Islet of Langerhans (tissue), 1 donor: Measurements from ENCODE around the gene CCM2.

Experiments used
- FAIRE-seq: peaks from one replicate; lab custom pipeline; 2011; peaks lifted over from hg19 to GRCh38; lab: Jason Lieb, UNC

CCM2 gene

GRCh38 chr7:45000093-45001032, at the start of gene CCM2:
TSS of gene CCM2 (plus strand) at chr7:45000201. CDS start at chr7:45000334, 133 bp downstream.
- no peak for FAIRE-seq

- no peak for FAIRE-seq
Observed at GRCh38 chr7:44953156-44953555, 46.8 kb upstream of the CCM2 start.

DNA sequence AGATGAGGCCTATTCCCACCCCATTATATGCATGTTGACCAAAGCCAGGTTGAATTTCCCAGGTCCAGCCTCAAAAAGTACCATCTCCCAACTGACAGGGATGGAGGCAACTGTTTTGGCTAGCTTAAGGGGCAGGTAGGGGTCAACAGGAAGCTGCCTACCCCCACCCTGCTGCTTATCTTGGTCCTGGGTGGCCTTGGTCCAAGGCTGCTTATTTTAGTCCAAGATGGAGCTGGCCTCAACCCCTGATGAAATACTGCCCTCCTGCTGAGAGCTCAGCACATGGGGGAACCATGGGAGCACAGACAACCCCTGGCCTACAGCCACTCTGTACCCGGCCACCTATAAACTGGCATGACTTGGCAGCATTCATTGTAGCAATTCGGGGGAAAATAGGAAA, 44.3 kb upstream of the CCM2 start:
- FAIRE-seq, result no peak

DNA sequence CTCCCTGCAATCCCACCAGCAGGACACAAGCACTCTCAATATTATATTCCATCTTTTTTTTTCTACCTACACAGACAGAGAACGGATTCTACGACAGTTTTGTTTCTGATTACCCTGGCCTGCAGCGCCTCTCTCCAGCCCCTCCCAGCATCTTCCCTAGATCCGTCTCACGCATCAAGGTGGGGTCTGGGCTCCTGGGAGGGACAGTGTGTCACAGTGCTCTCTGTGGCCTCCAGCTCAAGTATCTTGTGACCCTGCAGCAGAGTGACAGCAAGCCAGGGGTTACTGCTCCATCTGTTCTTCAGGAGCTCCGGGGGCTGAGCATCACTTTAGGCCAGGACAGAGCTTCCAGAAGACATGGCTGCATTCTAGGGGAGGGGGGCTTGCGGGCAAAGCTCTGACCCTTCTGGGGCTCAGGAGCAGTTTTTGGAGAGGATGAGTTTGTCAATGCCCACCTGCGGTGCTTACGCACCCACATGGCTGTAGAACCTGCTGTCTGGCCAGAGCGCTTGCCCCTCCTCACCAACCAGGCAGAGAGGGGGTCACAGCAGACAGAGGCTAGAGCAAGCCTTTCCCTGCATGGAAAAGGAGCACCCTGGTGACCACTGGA, 43.7 kb upstream of the CCM2 start:
- FAIRE-seq, result no peak

DNA sequence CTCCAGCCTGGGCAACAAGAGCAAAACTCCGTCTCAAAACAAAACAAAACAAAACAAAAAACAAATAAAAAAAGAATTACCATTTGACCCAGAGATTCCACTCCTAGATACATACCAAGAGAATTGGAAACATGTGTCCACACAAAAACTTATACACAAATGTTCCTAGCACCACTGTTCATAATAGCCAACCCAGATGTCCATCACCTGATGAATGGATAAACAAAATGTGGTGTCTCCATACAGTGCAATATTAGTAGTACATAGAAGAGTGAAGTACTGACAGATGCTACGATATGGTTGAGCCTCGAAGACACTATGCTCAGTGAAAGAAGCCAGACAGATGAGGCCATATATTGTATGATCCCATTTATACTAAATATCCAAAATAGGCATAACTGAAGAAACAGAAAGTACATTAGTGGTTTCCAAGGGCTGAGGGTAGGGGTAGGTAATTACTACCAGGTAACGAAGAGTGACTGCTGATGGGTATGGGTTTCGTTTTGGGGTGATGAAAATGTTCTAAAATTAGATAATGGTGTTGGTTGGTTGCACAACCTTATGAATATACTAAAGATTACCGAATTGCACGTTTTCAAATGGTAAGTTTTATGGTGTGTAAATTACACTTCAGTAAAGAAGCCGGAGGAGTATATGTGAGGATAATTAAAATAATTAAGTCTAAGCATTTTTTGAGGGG, 41.2 kb upstream of the CCM2 start:
- FAIRE-seq, result no peak

DNA sequence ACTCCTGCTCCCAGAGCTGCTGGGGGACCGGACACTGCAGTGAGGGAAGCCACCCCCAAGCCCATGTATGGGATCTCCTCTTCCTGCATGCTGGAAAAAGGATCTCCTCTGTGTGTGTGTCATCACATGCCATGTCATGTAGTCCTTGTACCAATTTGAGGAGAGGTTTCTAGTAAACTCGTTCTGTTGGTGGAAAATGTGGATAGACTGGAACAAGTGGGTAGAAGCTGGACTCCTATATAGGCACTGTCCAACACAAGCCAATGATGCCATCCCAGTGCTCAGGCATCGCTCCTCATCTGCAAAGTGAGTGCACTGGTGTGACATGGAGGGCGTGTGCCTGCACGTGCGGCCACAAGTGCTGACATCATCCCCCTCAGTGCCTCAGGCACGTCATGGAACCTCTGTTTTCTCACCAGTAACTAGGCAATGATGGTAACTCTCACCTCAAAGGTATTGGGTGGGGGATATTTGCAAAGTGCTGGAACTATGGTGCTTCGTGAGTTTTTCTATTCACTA, 40.5 kb upstream of the CCM2 start:
- no peak for FAIRE-seq

DNA sequence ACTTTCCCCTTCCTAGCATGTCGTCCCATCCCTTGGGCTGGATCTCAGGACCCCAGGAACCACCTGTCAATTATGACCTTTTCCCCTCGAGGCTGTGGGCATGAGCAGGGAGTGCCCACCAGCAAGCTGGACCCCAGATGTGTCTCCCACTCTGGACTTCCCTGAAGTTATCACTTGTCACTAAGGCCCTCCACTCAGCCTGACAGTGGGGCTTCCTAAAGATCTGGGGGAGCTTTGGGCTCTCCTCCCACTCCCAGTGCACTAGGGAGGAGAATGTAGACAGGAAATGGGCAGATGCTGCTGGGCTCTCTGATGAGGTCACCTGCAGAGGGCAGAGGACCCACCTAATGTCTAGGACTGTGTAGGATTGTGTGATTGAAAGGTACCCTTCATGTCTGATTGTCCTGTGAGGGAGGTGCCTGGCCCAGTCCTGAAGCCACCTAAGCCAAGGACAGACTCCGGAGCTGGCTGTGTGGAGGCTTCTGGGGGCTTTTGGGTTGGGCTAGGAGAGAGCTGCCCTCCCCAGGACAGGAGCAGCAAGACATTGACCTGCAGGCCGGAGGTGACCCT, 39.9 kb upstream of the CCM2 start:
- no peak for FAIRE-seq

GRCh38 chr7:44961844-44962482, 38.0 kb upstream of the CCM2 start:
- no peak for FAIRE-seq

GRCh38 chr7:44962483-44963251, 37.3 kb upstream of the CCM2 start:
- no peak for FAIRE-seq

DNA sequence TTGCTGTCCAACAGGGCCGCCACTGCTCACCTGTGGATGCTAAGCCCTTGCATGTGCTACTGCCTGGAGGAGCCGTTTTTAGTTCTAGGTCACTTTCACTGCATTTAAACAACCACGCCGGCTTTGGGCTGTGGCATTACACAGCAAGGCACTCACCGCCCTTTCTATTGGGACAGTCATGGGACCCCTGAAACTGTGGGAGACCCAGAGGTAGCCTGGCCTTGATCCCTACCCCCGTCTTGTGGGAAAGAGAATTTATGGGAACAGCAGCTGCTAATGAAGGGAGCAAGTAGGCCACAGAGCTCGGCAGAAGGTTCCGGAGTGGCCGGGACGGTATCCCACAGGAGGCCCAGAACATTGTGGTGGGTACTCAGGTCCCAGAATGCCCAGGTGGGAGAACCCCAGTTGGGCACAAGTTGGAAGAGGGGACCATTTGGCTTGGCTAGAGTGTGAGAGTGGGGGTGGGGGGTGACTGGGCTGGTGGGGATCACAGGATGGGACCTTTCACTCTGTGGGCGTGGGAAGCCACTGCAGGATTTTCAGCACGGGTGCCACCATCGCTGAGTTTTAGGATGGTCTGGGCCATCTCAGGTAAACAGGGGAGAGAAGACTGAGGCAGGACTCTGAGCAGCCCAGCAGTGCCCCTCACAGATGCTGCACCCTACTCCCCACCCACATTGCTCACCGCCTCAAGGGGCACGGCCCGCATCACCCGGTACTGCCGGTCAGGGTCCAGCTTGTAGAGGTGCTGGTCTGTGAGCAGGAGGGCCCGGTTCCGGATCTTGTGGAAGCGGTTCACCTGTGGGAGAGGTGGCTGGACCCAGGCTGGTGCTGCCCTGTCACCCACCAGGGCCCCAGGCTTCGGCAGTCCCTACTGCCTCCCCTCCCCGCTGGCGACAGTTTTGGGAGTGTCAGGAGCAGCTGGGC, 36.4 kb upstream of the CCM2 start:
- FAIRE-seq, result no peak

- no peak for FAIRE-seq
Observed at GRCh38 chr7:44964384-44964830, 35.6 kb upstream of the CCM2 start.

DNA sequence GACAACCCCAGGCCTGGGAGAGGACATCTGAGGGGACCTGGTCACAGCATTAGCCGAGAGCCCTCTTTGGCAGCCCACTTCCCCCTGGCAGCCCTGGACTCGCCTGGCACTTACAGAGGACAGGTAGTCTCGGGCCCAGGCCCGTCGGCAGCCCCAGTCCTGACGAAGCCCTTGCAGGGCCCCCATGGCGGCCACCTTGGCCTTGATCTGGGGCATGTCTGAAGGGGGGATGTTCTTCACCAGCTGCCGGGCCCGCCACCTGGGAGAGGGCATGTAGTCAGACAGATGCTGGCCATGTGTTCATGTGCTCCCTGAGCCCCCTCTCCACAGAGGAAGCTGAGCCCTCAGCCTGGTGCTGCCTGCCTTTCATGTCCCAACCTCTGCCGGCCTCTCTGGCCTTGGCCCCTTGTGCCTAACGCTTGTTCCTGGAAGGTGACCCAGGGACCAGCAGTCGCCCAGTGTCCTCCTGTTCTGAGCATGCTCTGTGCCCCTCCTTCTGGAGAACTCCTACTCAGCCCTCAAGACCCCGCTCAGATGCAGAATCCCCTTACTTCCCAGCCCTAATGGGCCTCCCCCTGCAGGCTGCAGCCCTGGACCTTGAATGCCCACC, 35.1 kb upstream of the CCM2 start:
- no peak for FAIRE-seq

- no peak for FAIRE-seq
Observed at GRCh38 chr7:44965441-44965903, 34.5 kb upstream of the CCM2 start.

GRCh38 chr7:44965937-44966730, 33.9 kb upstream of the CCM2 start:
- no peak for FAIRE-seq

- no peak for FAIRE-seq
Observed at GRCh38 chr7:44966731-44967538, 33.1 kb upstream of the CCM2 start.

DNA sequence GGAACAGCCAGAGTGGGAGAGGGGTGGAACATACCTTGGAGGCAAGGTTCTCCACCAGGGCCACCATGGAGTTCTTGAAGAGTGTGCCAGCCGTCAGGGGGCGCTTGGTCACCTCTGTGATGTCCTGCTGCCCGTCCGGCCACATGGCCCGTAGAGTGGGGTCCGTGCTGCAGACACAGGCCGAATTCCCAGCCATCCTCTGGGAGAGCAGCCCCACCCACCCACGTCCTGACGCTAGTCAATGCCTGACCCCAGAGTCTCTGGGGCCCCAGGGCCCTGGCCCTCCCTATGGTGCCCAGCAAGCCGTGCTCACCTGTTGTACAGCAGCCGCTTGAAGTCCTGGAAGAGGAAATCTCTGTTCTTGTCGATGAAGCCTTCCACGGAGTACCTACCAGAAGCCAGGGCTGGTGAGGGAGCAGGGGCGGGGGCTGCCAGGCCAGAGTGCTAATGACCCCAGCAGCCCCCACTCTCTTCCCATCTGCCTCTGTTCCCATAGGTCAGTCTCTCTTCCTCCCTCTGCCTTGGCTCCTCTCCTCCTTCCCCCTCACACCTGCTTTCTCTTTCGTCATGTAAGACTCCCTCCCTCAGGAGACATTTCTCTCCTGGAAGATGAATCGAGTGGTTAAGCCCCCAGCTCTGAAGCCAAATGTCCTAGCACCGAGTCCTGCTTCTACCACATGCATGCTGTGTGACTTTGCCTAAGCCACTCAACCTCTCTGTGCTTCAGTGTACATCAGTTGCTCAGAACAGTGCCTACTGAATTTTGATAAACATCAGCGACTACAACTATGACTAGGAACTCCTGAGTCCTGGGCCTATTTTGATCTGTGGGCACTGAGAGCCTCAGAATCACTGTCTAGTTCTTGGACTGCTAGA, 32.2 kb upstream of the CCM2 start:
- no peak for FAIRE-seq
